Fibroblast of pulmonary artery (primary cell): ENCODE results near the gene ZGPAT.
A peak's percentile ranks its signal among the peaks of the same experiment; 100 is the strongest.

Experiments
- DNase-seq: peaks from one replicate; pipeline ENCODE4 v3.0.0-alpha.2; 2010; ENCODE audit warnings: low read depth
- H3K4me3 ChIP-seq: replicated peaks from 2 replicates; pipeline ENCODE4 v1.5.1; 2011; ENCODE audit warnings: low read depth, mild to moderate bottlenecking, control low read depth, low read length, moderate library complexity
- TF ChIP-seq, protein P1 (sequence below): IDR thresholded peaks from 2 replicates; pipeline ENCODE4 v1.5.1; 2011; ENCODE audit warnings: mild to moderate bottlenecking, control low read depth, low read length, inconsistent platforms; ENCODE audit errors: missing control alignments

ZGPAT gene

GRCh38 chr20:63705232-63706026 lies 2.4 kb upstream of the ZGPAT start:
- no peak overlapping the region for H3K4me3 ChIP-seq
- TF ChIP-seq, protein P1, sequence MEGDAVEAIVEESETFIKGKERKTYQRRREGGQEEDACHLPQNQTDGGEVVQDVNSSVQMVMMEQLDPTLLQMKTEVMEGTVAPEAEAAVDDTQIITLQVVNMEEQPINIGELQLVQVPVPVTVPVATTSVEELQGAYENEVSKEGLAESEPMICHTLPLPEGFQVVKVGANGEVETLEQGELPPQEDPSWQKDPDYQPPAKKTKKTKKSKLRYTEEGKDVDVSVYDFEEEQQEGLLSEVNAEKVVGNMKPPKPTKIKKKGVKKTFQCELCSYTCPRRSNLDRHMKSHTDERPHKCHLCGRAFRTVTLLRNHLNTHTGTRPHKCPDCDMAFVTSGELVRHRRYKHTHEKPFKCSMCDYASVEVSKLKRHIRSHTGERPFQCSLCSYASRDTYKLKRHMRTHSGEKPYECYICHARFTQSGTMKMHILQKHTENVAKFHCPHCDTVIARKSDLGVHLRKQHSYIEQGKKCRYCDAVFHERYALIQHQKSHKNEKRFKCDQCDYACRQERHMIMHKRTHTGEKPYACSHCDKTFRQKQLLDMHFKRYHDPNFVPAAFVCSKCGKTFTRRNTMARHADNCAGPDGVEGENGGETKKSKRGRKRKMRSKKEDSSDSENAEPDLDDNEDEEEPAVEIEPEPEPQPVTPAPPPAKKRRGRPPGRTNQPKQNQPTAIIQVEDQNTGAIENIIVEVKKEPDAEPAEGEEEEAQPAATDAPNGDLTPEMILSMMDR: no peak
- DNase-seq: no peak

DNA sequence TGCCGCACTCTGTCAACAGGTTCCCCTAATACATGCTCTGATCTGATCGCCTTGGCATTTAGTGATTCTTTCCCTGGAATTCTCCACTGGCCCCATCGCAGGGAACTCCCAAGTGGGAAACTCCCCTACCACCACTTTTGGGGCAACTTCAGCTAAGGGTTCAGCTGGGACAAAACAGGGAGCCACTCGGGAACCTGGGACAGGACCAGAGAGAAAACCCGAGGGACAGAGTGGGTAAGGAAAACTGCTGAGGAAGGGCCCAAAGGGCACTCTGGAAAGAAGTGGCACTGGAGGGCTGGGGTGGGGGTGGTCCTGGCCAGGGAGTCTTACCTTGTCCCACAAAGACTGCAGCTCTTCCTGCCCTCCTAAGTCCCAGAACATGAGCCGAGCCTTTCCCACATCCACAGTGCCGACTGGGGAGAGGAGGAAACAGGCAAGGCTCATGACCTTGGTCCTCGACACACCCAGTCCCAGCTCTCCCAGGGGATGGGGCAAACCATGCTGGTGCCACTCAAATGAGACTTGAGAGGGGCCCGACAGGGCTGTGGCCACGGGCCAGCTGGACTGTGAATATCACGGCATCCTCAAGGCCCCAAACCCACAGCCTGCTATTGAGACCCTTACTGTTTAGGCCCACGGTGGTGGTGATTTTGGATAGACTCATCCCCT lies 1.7 kb upstream of the ZGPAT start:
- TF ChIP-seq, protein P1: no peak
- DNase-seq: no peak
- H3K4me3 ChIP-seq: peak overlapping the region; percentile 74

- TF ChIP-seq, protein P1: peak; percentile 31
- peak; percentile 47 for DNase-seq
- H3K4me3 ChIP-seq: peak overlapping the region; percentile 74
These were observed 834 bp upstream of the ZGPAT start for GRCh38 chr20:63706852-63707557.

GRCh38 chr20:63708301-63709148 lies 686 bp downstream of the ZGPAT start:
- no peak for DNase-seq
- TF ChIP-seq, protein P1: no peak
- peak overlapping the region; percentile 74 for H3K4me3 ChIP-seq

GRCh38 chr20:63709149-63709527 lies 1.3 kb downstream of the ZGPAT start:
- TF ChIP-seq, protein P1: no peak

DNA sequence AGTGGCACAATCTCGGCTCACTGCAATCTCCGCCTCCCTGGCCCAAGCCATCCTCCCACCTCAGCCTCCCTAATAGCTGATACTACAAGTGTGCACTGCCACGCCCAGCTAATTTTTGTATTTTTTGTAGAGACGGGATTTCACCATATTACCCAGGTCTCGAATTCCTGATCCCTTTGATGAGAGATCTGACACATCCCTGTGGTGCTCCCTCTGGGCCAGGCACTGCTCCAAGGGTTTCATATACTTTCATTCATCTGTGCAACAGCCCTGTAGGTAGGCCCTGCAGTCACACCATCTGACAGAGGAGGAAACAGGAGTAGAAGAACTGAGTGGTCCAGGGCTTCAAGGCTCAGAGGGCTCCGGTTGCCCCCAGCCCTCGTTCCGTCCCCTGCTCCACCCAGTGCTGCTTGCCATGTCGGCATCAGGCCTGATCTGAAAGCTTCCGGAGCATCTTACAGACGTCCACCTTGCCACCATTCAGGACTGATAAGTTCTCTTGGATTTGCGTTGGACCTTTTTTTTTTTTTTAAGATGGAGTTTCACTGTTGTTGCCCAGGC lies 3.3 kb downstream of the ZGPAT start:
- no peak overlapping the region for H3K4me3 ChIP-seq
- TF ChIP-seq, protein P1: no peak
- no peak for DNase-seq

More at GRCh38 chr20:63709149-63709527, 1.3 kb downstream of the ZGPAT start:
- no peak for DNase-seq
- H3K4me3 ChIP-seq: peak overlapping the region; percentile 74
